ENCODE results near the gene DHX15.
"Not testable (repeated sequence)": the region's sequence is repeated elsewhere in the genome, so short reads cannot be mapped to it uniquely, and the experiment has no call there.

Gene DHX15

DNA sequence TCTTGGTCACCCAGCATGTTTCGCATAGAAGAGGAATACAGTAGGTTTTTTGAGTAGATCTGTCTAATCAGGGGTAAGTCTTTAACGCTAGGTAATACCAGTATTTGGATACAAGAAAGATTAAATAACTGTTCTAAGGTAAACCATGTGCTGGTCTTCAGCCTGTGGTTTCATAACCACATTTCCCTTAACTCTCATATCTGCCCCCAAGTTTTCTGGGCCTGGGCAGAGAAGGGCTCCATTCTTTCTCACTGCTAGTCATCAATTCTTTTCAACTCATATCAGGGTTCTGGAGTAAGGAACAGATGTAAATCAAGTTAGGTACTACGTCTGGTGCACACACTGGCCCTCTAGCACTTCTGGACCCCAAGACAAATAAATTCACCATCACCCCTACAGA, 49.0 kb downstream of the DHX15 start:
- DNase-seq = no peak

DNA sequence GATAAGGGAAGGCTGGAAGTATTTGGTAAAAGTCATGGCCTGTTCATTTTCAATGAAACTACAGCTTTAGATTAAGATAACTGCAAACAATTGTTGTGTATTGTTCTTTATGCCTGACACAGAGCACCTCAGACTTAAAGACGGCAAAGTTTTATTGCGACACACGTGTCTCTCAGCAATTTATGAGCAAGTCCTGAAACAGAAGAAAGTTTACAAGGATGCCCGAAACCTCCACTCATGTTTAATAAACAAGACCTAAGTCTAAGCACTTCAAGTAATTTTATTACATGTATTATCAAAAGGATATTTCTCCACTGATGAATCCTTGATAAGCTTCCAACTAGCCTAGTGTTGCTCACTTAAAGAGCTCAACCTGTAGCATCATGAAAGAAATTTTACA, 51.0 kb downstream of the DHX15 start:
- DNase-seq = no peak

DNA sequence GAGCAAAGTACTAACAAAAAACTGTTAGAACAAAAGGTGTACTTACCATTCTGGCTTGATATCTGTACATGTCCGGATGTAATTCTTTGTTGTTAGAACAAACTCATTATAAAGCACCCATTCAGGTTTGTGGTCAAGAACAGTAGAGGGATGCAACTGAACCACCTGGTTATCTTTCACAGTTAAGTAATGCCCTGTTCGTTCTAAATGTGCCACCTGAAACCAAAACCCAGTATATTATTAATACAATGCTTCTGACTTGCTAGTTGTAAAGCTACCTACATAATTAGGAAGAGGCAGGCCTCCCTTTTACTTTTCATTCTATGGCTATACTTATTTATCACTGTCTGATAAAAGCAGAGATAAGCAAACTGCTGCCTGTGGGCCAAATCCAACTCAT, 54.8 kb downstream of the DHX15 start:
- DNase-seq = no peak

DNA sequence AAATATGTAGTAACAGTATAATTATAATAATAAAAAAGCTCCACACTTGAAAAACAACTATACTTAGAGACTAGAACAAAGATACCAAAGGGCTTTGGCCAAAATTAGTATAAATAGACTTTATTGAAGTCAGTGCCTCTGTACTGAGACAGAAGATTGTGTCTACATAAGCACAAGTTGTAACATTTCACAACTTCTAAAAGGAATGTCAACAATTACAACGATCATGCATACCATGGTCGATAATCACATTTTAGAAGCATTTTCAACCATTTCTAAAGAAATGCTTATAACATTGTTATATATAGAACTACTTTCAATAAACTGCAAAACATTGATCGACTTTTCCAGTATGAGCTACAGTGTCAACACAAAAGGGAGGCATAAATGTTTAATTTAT, 57.0 kb downstream of the DHX15 start:
- DNase-seq = no peak

DNA sequence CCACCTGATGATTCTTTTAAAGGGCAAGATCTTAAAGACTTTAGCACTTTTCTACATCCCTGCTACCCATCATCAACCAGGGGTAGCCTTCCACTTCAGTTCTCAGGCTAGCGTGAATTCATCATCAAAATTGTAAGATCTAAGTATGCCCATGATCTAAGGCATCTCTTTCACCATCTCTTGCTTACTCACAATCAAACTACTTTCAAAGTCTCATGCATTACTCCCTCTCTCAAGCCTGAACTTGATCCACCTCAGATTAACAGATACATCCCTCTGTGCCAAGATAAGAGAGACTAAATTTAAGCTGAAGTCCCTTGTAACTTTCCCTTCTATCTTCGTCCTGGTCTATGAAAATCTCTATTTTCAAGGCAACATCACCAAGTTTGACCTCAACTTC, 62.8 kb downstream of the DHX15 start:
- DNase-seq = no peak

DNA sequence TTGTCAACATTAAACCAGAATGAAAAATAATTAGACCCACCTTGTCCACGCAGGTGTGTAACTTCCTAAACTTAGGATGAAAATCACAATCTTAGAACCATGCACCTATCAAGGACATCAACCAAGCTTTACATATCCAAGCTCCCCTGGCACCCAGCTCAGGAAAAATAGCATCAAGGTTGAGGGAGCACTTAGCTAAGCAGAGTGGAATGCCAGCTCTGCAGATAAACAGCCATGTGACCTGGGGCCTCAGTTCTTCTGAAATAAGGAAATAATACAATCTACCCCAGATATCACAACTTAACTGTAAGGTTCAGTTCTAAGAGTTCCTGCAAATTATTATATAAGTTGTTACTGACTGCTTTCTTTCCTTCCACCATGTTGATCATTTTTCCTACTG, 64.7 kb downstream of the DHX15 start:
- no peak for DNase-seq

DNA sequence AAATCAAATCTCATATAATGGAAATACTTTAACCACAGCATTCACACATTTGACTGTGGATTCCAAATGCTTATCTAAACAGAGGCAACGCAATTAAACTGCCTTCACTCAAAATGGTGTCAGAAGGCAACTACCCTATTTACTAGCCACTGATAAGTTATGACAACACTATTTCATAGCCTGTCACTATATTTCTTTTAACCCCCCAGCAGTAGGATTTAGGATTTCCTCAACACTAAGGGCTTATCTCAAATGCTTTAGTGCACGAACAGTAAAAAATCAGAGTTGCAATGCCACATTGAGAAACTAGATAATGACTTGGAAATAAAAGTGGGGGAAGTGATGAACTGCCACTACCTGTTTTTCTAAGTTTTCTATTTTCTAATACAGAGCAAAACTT, 66.7 kb downstream of the DHX15 start:
- DNase-seq = no peak

DNA sequence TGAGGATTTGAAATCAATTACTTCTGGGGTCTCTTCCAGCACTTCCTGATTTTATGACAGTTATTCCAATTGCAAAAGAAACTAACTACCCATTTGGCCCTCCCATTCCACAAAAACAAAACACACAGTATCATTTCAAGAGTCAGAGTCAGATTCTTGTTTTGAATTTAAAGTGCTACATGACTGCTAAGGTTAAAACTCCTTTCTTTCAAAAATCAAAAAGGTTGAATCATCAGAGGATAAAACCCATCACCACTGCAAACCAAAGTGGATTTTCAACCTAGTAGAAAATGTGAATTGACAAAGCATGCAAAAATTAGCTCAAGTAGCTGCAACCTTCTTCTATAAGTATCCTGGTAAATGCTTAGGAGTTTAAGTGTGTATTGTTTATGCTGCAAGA, 67.4 kb downstream of the DHX15 start:
- no peak for DNase-seq

DNA sequence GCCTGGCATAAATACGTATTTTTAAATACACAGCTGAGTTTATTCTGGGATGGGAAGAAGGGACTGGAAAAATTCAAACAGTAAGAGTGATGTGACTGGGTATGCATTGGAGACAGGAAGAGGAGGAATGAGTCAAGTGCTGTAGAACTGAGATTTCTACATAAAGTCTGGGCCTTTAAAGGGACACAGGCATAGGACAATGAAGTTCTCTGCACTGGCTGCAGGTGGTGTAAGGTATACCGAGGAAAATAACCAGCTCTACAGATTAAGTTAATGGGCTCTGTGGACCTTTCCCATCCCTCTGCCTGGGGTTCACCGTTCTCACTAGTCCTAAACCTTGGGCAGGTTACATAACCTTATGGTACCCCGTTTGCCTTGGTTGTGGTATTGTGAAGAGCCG, 68.7 kb downstream of the DHX15 start:
- DNase-seq = no peak

DNA sequence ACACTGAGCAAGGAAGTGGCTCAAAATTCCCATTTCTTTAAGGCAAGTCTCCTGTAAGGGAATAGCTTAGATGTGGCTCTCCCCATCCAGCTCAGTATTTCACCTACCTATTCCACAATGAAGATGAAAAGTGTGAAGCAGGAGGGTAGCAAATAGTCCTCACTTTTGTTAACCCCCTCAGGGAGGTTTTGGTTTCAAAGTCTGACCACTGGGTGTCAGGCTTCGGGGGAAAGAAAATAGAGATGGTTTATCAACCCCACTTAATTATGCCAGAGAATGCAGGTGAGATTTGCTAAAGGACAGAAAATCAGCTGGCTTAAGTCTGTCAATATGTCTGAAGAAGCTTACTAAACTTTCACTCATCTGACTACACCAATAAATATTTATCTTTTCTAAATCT, 69.5 kb downstream of the DHX15 start:
- DNase-seq = no peak

DNA sequence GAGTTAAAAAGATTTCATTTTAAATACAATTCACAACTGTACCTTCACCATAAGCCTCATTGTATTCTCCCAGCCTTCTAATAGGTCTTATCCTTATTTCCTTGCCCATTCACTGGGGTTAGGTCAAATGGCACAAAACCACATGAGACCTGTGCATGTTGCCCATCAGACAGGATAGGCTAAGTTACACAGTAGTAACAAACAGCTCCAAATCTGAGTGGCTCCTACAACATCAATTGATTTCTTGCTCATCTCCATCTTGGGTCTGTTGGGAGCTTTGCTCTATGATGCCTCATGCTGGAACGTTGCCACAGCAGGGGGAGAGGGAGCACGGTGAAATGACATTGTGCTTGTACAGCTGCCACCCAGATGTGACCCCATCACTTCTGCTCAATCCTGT, 70.6 kb downstream of the DHX15 start:
- DNase-seq = no peak

DNA sequence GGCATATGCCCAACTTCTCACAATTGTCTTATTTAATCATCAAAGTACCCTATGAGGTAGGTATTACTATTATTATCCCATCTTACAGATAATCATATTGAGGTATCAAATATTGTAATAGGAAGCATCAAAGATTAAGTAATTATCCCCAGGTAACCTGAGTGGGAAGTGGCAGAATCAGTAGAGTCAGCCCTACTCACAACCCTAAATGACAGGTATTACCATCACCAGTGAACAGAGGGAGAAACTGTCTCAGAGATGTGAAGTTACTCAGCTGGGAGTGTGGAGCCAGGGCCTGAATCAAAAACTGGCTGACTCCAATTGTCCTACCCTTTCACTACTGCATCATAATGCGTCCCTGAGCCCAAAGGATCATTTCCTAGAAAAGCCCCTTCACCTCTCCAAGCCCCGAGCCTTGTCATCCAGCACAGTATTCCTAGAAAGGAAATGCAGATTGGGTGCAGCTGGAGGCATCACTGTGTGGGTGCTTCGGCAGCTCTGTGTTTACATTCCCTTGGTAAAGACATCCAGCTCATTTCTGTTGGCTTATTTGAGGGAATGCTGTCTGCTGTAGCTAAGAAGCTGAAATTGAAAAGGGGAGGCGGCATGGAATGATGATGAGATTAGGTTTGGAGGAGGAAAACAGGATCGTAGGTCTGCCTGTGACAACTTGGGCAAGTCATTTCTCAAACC, 72.8 kb downstream of the DHX15 start:
- no peak for DNase-seq

DNA sequence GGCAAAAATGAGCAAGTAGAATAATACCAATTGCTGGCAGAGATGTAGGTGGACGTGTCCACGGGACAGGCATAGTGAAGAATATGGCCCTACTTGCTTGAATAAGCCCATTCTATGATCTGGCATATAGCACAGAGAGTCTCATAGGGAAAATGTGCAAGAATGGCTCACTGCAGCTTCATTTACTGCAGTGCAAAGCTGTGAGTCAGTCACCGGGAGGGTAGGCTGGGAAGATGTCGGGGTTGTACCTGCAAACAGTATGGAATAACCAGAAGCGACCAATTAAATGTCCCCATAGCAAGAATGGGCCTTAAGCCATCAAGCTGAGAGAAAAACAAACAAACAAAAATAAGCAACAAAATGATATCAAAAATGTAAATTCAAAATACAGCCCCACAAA, 74.3 kb downstream of the DHX15 start:
- no peak for DNase-seq

DNA sequence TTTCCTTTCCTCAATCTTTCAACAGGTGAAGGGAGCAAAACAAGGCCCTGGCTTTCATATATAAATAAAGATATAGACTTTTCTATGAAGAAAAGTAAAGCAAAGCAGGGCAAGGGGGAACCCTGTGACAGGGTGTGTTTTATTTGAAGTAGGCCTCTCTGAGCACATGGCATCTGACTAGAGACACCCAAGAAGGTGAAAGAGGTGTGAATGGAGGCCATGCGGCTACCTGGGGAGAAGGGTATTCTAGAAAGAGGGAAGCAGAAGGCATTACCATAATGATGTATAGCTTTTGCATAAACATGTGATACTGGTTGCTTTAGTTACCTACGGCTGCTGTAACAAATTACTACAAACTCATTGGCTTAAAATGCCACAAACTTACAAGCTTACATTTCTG, 75.8 kb downstream of the DHX15 start:
- no peak for DNase-seq

DNA sequence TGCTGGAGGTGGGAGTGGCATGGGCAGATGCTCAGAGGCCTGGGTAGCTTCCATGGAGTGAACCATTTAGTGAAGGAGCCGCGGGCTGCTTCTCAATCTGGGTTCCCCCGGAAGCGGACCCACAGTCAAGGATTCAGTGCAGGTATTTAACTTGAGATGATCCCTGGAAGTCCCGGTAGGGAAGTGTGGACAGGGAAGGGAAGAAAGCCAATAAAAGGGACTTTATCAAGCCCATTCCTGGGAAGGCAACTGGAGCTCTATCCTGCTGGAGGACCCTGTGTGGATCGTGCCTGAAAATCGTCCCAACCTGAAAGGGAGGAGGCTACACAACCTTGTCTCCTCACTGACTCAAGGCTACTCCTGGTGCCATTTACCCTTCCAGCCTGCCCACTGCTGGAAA, 76.9 kb downstream of the DHX15 start:
- DNase-seq = no peak

DNA sequence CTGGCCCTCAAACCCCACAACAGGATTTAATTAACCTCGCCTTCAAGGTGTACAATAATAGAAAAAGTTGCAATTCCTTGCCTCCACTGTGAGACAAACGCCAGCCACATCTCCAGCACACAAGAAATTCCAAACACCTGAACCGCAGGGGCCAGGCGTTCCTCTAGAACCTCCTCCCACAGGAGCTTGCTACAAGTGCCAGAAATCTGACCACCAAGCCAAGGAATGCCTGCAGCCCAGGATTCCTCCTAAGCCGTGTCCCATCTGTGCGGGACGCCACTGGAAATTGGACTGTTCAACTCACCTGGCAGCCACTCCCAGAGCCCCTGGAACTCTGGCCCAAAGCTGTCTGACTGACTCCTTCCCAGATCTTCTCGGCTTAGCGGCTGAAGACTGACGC, 81.3 kb downstream of the DHX15 start:
- DNase-seq = not testable (repeated sequence)

DNA sequence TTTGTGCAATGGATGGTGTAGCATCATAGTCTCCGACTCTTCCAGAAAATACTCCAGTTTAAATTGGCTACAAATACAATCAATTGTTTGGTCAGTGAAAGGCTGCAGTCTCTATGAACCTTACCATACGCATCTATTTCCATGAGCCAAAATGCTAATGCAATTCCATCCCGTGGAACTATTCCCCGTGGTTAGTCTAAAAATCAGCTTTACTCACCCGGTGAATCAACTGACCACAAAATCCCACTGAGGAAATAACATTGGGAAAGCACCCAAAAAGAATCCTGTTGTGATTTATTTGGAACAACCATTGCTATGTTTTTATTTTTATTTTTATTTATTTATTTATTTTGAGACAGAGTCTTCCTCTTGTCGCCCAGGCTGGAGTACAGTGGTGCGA, 87.1 kb downstream of the DHX15 start:
- DNase-seq = no peak

DNA sequence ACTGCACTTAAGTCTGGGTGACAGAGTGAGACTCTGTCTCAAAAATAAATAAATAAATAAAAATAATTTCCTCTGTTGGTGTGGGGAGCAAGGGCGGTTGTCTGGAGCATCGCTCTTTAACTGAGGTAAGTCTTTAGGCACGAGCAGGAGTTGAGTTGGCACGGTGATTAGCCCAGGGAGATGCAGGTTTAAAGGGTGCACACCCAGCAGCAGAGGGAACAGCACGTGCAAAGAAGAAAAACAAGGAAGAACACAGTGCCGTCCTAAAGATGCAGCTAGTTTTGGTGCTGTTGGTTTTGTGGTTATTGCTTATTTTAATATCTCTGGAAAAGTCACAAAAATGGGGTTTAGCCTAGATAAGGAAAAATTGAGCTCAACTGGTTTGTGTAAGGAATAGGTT, 87.8 kb downstream of the DHX15 start:
- no peak for DNase-seq

DNA sequence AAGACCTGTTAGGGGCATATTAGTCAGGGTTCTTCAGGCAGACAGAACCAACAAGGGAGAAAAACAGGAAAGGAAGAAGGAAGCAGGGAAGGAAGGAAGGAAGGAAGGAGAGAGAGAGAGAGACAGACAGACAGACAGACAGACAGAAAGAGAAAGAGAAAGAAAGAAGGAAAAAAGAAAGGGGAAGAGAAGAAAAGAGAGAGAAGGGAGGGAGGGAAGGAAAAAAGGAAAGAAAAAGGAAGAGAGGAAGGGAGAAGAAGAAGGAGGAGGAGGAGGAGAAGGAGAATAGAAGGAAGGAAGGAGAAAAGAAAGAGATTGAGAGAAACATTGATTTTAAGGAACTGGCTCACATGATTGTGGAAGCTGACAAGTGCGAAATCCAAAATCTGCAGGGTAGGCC, 89.0 kb downstream of the DHX15 start:
- DNase-seq = no peak

DNA sequence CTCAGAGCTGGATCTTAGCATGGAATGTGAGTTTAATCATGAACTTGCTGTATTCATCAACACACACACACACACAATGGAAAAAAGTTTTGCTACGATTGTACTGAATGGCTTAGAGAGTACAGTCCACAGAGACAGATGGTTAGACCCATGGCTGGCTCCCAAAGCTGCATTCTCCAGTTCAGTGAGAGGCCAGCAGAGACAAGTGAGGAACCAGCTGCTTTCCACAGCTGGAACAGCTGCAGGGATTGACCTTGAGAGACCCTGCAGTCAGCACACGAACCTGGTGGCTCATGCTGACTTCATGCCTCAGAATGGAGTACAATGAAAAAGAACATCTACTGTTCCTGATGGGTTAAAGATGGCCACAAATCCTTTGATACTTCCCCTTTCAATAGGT, 94.5 kb downstream of the DHX15 start:
- DNase-seq = no peak

DNA sequence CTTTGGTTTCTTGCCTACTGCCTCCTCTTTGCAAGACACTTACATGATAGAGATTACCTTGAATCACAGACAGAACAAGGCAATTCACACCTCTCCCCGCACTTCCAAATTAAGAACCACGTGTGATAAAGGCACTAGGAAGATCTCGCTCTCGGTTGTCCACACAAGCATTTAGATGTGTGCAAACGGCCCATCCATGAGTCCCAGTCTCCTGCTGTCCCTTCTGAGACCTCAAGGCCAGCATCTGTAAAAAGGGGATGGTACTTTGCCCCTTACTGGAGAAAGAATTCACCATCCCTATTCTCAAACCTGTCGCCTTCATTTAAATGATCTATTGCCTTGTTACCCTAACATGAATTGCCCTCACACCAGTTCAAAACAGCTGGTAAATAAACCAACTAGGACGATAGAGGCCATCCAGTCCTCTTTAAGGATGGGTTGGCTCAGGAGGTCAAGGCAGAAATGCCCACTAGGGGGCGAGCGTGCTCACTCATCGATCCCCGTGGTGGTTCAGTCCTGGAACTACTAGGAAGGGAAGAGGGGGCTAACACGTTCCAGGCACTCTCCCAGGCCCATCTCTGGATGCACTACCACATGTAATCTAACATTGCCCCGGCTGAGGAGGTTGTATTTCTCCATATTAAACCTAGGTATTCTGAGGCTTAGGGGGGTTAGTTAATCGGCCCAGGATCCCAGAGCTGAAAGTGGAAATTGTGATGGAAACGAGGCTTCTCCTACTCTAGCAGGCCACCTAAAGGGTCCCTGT, 95.8 kb downstream of the DHX15 start:
- no peak for DNase-seq

DNA sequence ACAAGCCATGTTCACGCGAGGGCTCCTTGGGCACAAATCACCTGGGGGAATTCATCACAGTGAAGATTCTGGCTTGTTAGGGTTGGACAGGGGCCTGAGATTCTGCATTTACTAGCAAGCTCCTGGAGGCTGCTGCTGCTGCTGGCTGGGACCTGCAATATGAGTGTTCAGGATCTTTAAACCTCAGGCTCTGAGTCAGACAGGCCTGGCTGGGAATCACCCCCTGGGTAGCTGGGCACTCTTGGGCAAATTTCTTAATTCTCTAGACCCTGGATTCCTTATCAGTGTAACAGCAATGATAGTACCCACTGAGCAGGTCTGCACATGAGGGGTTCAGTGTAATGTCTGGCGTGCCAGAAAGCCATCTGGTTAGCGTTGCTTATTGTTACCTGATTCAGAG, 101.5 kb downstream of the DHX15 start:
- no peak for DNase-seq

DNA sequence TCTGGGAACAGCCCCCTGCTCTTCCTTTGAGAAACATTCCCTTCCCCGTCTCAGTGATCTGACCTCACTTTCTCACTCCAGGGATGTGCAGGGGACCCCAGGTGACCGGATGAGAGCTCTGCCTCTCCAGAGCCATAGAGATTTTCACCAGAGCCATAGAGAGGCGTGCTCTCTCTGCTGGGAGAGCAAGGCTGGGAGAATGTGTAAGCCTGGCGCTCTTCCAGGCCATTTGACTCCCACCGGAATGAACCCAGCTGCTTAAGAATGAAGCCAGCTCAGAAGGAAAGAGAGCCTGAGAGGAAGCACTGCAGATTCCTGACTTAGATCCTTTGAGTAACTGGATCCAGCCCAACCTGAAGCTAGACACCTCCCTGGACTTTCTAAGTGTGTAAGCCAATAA, 106.4 kb downstream of the DHX15 start:
- DNase-seq = no peak
